ENCODE results near the gene AFF3. TPM values are rescaled to one million over a fixed set of nuclear protein-coding genes. Genes with fewer than 3 reads are reported as not detected.

Gene AFF3
- total and polyA plus RNA-seq, 12 donors = 0.39 to 16.9 (median 7.0) TPM

GRCh38 chr2:99801327-99801901 is 341.0 kb downstream of the AFF3 start:
- WGBS, 2 donors = 87 to 94% methylated on average over 4 of the region's 4 CpGs
- H3K36me3 ChIP-seq = no peaks in the 10 kb centered on the region
- intact Hi-C loops (cut with DNase I) = no loop called here
- DNase-seq (no peak), ATAC-seq (no peak)
- peaks cover 0 to 6% (median 0%) of the 10 kb centered on the region in 9 donors for H3K4me1 ChIP-seq
- no peak overlapping the region for H3K27ac ChIP-seq
- H3K27me3 ChIP-seq = no peaks in the 10 kb centered on the region
- no peak for TF ChIP-seq CTCF (IDR thresholded peaks at IDR 0.05)
- peaks cover 0 to 23% (median 6%) of the 10 kb centered on the region in 11 donors for H3K9me3 ChIP-seq
- H3K4me3 ChIP-seq = no peak overlapping the region

GRCh38 chr2:99797475-99797874 is 344.9 kb downstream of the AFF3 start:
- Histone ChIP-seq H3K36me3 (no peaks in the 10 kb centered on the region), H3K27ac (no peak overlapping the region), H3K27me3 (no peaks in the 10 kb centered on the region), H3K4me1 (peaks cover 0 to 6% (median 0%) of the 10 kb centered on the region in 9 donors), H3K4me3 (no peak overlapping the region), H3K9me3 (peaks cover 0 to 19% (median 6%) of the 10 kb centered on the region in 11 donors)
- ATAC-seq (no peak), DNase-seq (no peak)
- TF ChIP-seq CTCF (IDR thresholded peaks at IDR 0.05) = no peak
- 87 to 95% methylated on average over 1 of the region's 1 CpG for WGBS, 2 donors
- intact Hi-C loops (cut with DNase I) = no loop called here

GRCh38 chr2:99794414-99794813 is 348.0 kb downstream of the AFF3 start:
- no peak for ATAC-seq
- no peak for DNase-seq
- intact Hi-C loops (cut with DNase I) = no loop called here

GRCh38 chr2:99793022-99793421 is 349.4 kb downstream of the AFF3 start:
- no peak for TF ChIP-seq CTCF (IDR thresholded peaks at IDR 0.05)
- H3K36me3 ChIP-seq = no peaks in the 10 kb centered on the region
- WGBS, 2 donors = 86 to 91% methylated on average over 8 of the region's 8 CpGs
- ATAC-seq = no peak
- H3K27me3 ChIP-seq = no peaks in the 10 kb centered on the region
- H3K9me3 ChIP-seq = peaks cover 0 to 17% (median 6%) of the 10 kb centered on the region in 11 donors
- intact Hi-C loops (cut with DNase I) = no loop called here
- H3K4me3 ChIP-seq = no peak overlapping the region
- DNase-seq = no peak
- H3K27ac ChIP-seq = no peak overlapping the region
- peaks cover 0 to 14% (median 10%) of the 10 kb centered on the region in 9 donors for H3K4me1 ChIP-seq

More at GRCh38 chr2:99794414-99794813, 348.0 kb downstream of the AFF3 start:
- H3K27me3 ChIP-seq = no peaks in the 10 kb centered on the region
- H3K4me3 ChIP-seq = no peak overlapping the region
- peaks cover 0 to 19% (median 6%) of the 10 kb centered on the region in 11 donors for H3K9me3 ChIP-seq
- no peaks in the 10 kb centered on the region for H3K36me3 ChIP-seq
- no peak for TF ChIP-seq CTCF (IDR thresholded peaks at IDR 0.05)
- no peak overlapping the region for H3K27ac ChIP-seq
- H3K4me1 ChIP-seq = peaks cover 0 to 12% (median 10%) of the 10 kb centered on the region in 9 donors
